Measurements from ENCODE around the gene MAST2. TPM values are rescaled to one million over a fixed set of nuclear protein-coding genes. Genes with fewer than 3 reads are reported as not detected.

Gene MAST2
- total and polyA plus RNA-seq, 9 of the 15 experiments (the other 6 are each of a cell fraction or from before 2014, with no cell fraction given) = 0.73 to 32.0 (median 17.8) TPM

DNA sequence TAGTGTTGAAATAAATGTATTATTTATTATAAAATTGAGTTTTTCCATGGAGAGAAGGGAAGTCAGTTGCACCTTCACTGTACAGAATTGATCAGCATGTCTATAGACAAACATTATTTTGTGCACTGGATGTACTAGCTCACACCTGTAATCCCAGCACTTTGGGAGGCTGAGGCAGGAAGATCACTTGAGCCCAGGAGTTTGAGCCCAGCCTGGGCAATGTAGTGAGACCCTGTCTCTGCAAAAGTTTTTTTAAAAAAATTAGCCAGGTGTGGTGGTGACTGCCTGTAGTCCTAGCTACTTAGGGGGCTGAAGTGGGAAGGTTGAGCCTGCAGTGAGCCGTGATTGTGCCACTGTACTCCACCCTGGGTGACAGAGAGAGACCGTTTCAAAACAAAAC lies 87.7 kb downstream of the MAST2 start:
- Histone ChIP-seq H2AFZ (ENCODE audit: low read depth, low read length) (no peak overlapping the region), H3K9ac (ENCODE audit: insufficient read depth in 1 of 2, low read depth in 2 of 2, low read length in 2 of 2) (no peak overlapping the region), H3K79me2 (ENCODE audit: control insufficient read depth, insufficient read depth, low read length) (peaks cover 4% of the 10 kb centered on the region; the same call in 1 of the 3 replicates), H4K20me1 (replicated peaks; ENCODE audit: control insufficient read depth, insufficient read depth, low read length) (no peaks in the 10 kb centered on the region), H3K27ac (ENCODE audit: extremely low read depth, low read depth, low read length) (no peak overlapping the region), H3K4me3 (no peak overlapping the region), H3K9me1 (ENCODE audit: control insufficient read depth, insufficient read depth, low read length) (no peaks in the 10 kb centered on the region), H3K9me3 (replicated peaks; ENCODE audit: control insufficient read depth, insufficient read depth, low read depth, low read length) (no peaks in the 10 kb centered on the region), H3K27me3 (ENCODE audit: control insufficient read depth in 2 of 2, insufficient read depth in 2 of 2, low read length in 2 of 2) (no peaks in the 10 kb centered on the region), H3K4me2 (ENCODE audit: insufficient read depth, low read length) (no peak overlapping the region), H3K36me3 (ENCODE audit: control insufficient read depth, insufficient read depth, low read length) (no peaks in the 10 kb centered on the region), H3K4me1 (replicated peaks in 1 of 2; ENCODE audit: control insufficient read depth in 2 of 2, insufficient read depth in 2 of 2, low read length in 2 of 2) (no peaks in the 10 kb centered on the region)
- CTCF ChIA-PET (ENCODE audit: low intra/inter-chr PET ratio) = no interaction called here
- intact Hi-C loops (cut with micrococcal nuclease) (no loop called here), in situ Hi-C loops (cut with MboI) (no loop called here)
- FAIRE-seq (no peak), DNase-seq (ENCODE audit: extremely low read depth in 1 of 4, low spot score in 3 of 4) (no peak), ATAC-seq (no peak)
- 89% methylated on average over 2 of the region's 2 CpGs for WGBS (ENCODE audit: insufficient coverage, low coverage, missing lambda C conversion rate)
- POLR2A ChIA-PET = interaction anchor here (0.7 kb wide), 1 partner anchor 205 kb away, joined by 3 read pairs; the partner anchor contains the start of gene GPBP1L1
- BruUV-seq (replicated peaks) = no TSS peak
- no peak for TF ChIP-seq IFI16 (CRISPR knock-in tag; IDR thresholded peaks at IDR 0.05)
- no peak for TF ChIP-seq MCM7 (IDR thresholded peaks at IDR 0.05)
- no peak for TF ChIP-seq SNIP1 (IDR thresholded peaks at IDR 0.05; ENCODE audit: low read depth)
- peak; percentile 83 for TF ChIP-seq ZNF121 (CRISPR knock-in tag; conservative IDR thresholded peaks at IDR 0.05)
- TF ChIP-seq BHLHE40 (IDR thresholded peaks at IDR 0.05; ENCODE audit: low read length) = no peak
- TF ChIP-seq RBM25 (IDR thresholded peaks at IDR 0.05; ENCODE audit: low read depth, low read length, severe bottlenecking) = peak; percentile 6
- no peak for TF ChIP-seq KLF1 (tag; IDR thresholded peaks at IDR 0.05)
- no peak for TF ChIP-seq RBM22 (IDR thresholded peaks at IDR 0.05; ENCODE audit: low read depth, low read length, poor library complexity, severe bottlenecking)
- TF ChIP-seq ATF7 (IDR thresholded peaks at IDR 0.05) = no peak
- no peak for TF ChIP-seq ZNF282 (CRISPR knock-in tag; IDR thresholded peaks at IDR 0.05)
- no peak for TF ChIP-seq BCL6 (CRISPR knock-in tag; IDR thresholded peaks at IDR 0.05)
- no peak for TF ChIP-seq ZFPM2 (CRISPR knock-in tag; IDR thresholded peaks at IDR 0.05)
- no peak for TF ChIP-seq NBN (IDR thresholded peaks at IDR 0.05; ENCODE audit: low read depth)
- TF ChIP-seq, protein P1, sequence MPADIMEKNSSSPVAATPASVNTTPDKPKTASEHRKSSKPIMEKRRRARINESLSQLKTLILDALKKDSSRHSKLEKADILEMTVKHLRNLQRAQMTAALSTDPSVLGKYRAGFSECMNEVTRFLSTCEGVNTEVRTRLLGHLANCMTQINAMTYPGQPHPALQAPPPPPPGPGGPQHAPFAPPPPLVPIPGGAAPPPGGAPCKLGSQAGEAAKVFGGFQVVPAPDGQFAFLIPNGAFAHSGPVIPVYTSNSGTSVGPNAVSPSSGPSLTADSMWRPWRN (IDR thresholded peaks at IDR 0.05; ENCODE audit: low read depth) = no peak
